ENCODE measurements around the gene FBXL7. TPM values are rescaled to one million over a fixed set of nuclear protein-coding genes. Genes with fewer than 3 reads are reported as not detected.

FBXL7 gene
- polyA plus RNA-seq, 1 donor (not counting 4 experiments of a cell fraction or from before 2014, with no cell fraction given): 0.22 TPM

DNA sequence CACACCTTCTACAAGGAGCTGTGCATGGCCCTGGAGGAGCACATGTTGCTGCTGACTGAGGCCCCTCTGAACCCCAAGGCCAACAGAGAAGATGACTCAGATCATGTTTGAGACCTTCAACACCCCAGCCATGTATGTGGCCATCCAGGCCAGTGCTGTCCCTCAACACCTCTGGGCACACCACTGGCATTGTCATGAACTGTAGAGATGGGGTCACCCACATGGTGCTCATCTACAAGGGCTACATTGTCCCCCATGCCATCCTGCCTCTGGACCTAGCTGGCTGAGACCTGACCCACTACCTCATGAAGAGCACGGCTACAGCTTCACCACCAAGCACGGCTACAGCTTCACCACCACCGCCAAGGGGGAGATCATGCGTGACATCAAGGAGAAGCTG, 49.0 kb upstream of the FBXL7 start:
- Histone ChIP-seq H3K9ac (ENCODE audit: control insufficient read depth, extremely low read depth, insufficient read depth, low read length) (no peak overlapping the region), H3K79me2 (ENCODE audit: control insufficient read depth, insufficient read depth, low read length) (no peaks in the 10 kb centered on the region), H3K9me3 (ENCODE audit: control insufficient read depth, low read depth, low read length) (peaks cover 5% of the 10 kb centered on the region), H2AFZ (ENCODE audit: control insufficient read depth, low read length) (no peak overlapping the region), H3K4me2 (ENCODE audit: control insufficient read depth, extremely low read depth, insufficient read depth, low read depth, low read length) (no peak overlapping the region), H3K27ac (ENCODE audit: control insufficient read depth, insufficient read depth, low read length) (no peak overlapping the region), H3K27me3 (ENCODE audit: control insufficient read depth, extremely low read depth, insufficient read depth, low read length) (no peaks in the 10 kb centered on the region), H3K36me3 (ENCODE audit: control insufficient read depth in 2 of 2, extremely low read depth in 1 of 2, insufficient read depth in 2 of 2, low read length in 2 of 2) (no peaks in the 10 kb centered on the region), H3K4me3 (ENCODE audit: control insufficient read depth in 2 of 3, extremely low read depth in 1 of 3, insufficient read depth in 2 of 3, low read depth in 1 of 3, low read length in 3 of 3) (no peak overlapping the region), H4K20me1 (ENCODE audit: control insufficient read depth, extremely low read depth, insufficient read depth, low read length) (no peaks in the 10 kb centered on the region), H3K9me1 (ENCODE audit: control insufficient read depth, extremely low read depth, insufficient read depth, low read length) (no peaks in the 10 kb centered on the region), H3K4me1 (ENCODE audit: control insufficient read depth, extremely low read depth, insufficient read depth, low read length) (no peaks in the 10 kb centered on the region)
- dilution Hi-C loops (cut with MboI; ENCODE audit: extremely low pct_ligation_motif_present, low sequenced_read_pairs): no loop called here
- no peak for FAIRE-seq
- TF ChIP-seq EZH2 (IDR thresholded peaks at IDR 0.05; ENCODE audit: low read length): no peak
- TF ChIP-seq, protein P1, sequence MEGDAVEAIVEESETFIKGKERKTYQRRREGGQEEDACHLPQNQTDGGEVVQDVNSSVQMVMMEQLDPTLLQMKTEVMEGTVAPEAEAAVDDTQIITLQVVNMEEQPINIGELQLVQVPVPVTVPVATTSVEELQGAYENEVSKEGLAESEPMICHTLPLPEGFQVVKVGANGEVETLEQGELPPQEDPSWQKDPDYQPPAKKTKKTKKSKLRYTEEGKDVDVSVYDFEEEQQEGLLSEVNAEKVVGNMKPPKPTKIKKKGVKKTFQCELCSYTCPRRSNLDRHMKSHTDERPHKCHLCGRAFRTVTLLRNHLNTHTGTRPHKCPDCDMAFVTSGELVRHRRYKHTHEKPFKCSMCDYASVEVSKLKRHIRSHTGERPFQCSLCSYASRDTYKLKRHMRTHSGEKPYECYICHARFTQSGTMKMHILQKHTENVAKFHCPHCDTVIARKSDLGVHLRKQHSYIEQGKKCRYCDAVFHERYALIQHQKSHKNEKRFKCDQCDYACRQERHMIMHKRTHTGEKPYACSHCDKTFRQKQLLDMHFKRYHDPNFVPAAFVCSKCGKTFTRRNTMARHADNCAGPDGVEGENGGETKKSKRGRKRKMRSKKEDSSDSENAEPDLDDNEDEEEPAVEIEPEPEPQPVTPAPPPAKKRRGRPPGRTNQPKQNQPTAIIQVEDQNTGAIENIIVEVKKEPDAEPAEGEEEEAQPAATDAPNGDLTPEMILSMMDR (optimal IDR thresholded peaks at IDR 0.05 in 1 of 3, IDR thresholded peaks at IDR 0.05 in 1 of 3, conservative IDR thresholded peaks at IDR 0.05 in 1 of 3; ENCODE audit: extremely low read depth in 1 of 3, insufficient read depth in 2 of 3, low read length in 3 of 3): no peak
- no peak for DNase-seq (ENCODE audit: low read depth, low spot score)

DNA sequence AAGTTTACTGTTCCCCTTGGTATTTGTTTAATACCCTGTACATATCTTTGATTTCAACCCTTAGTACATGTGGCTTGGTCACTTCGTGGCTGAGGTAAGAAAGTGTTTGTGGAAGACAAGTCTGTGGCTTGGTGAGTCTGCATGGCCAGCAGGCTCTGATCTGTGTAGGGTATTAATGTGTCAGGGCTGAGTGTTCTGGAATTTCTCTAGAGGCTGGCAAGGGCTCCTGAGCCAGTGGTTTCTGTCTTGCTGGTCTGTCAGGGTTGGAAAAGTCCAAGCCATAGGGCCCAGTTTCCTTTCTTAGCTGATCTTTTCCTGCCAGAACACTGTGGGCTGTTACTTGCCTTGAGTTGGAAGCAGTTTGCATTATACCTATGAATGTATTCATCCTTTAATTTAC, 48.0 kb upstream of the FBXL7 start:
- H3K27ac ChIP-seq (ENCODE audit: control insufficient read depth, insufficient read depth, low read length): no peak overlapping the region
- no peak overlapping the region for H3K9ac ChIP-seq (ENCODE audit: control insufficient read depth, extremely low read depth, insufficient read depth, low read length)
- no peaks in the 10 kb centered on the region for H4K20me1 ChIP-seq (ENCODE audit: control insufficient read depth, extremely low read depth, insufficient read depth, low read length)
- no peaks in the 10 kb centered on the region for H3K36me3 ChIP-seq (ENCODE audit: control insufficient read depth in 2 of 2, extremely low read depth in 1 of 2, insufficient read depth in 2 of 2, low read length in 2 of 2)
- no peak for DNase-seq (ENCODE audit: low read depth, low spot score)
- no peaks in the 10 kb centered on the region for H3K27me3 ChIP-seq (ENCODE audit: control insufficient read depth, extremely low read depth, insufficient read depth, low read length)
- TF ChIP-seq, protein P1 (optimal IDR thresholded peaks at IDR 0.05 in 1 of 3, IDR thresholded peaks at IDR 0.05 in 1 of 3, conservative IDR thresholded peaks at IDR 0.05 in 1 of 3; ENCODE audit: extremely low read depth in 1 of 3, insufficient read depth in 2 of 3, low read length in 3 of 3): no peak
- H3K9me1 ChIP-seq (ENCODE audit: control insufficient read depth, extremely low read depth, insufficient read depth, low read length): no peaks in the 10 kb centered on the region
- no peaks in the 10 kb centered on the region for H3K4me1 ChIP-seq (ENCODE audit: control insufficient read depth, extremely low read depth, insufficient read depth, low read length)
- H2AFZ ChIP-seq (ENCODE audit: control insufficient read depth, low read length): no peak overlapping the region
- dilution Hi-C loops (cut with MboI; ENCODE audit: extremely low pct_ligation_motif_present, low sequenced_read_pairs): no loop called here
- no peaks in the 10 kb centered on the region for H3K79me2 ChIP-seq (ENCODE audit: control insufficient read depth, insufficient read depth, low read length)
- H3K4me2 ChIP-seq (ENCODE audit: control insufficient read depth, extremely low read depth, insufficient read depth, low read depth, low read length): no peak overlapping the region
- no peak overlapping the region for H3K4me3 ChIP-seq (ENCODE audit: control insufficient read depth in 2 of 3, extremely low read depth in 1 of 3, insufficient read depth in 2 of 3, low read depth in 1 of 3, low read length in 3 of 3)
- no peak for FAIRE-seq
- peaks cover 5% of the 10 kb centered on the region for H3K9me3 ChIP-seq (ENCODE audit: control insufficient read depth, low read depth, low read length)
